Sciatic nerve (tissue), 2 donors: ENCODE results near the gene CTTN. TPM values are rescaled to one million over a fixed set of nuclear protein-coding genes. Genes with fewer than 3 reads are reported as not detected.
"Not testable (repeated sequence)": the region's sequence is repeated elsewhere in the genome, so short reads cannot be mapped to it uniquely, and the experiment has no call there.

Source experiments
- ATAC-seq: fragments of 200-7000 bp; cut with Tn5 transposase; one replicate; pipeline ENCODE4 v1.9.1; 2020; ENCODE audit warnings: mild to moderate bottlenecking, moderate library complexity
- DNase-seq: peaks from one replicate; pipeline ENCODE4 v3.0.0-alpha.2; 2020; ENCODE audit warnings: low spot score
- intact Hi-C: fragments of 100-400 bp; cut with DNase I; formaldehyde crosslinking; loops from one replicate; pipeline ENCODE4 v1.14.2; 2022
- total RNA-seq: library from RNA; stranded (reverse); fragmentation: NEBNext Ultra II Directional; extraction: Animal tissue kit (Norgen Biotek cat#: 25700); gene quantifications from one replicate; pipeline ENCODE4 v1.2.1, GENCODE V29; 2021
- donor health status: DM: no; HTN: no; CAD: no.
- donor health status: DM: no; HTN: no; CAD: no.

Gene CTTN
- total RNA-seq, 1 donor from 2014 or later = 264 TPM

- intact Hi-C loops = no loop called here
- ATAC-seq = no peak
- no peak for DNase-seq
These were observed 37.6 kb downstream of the CTTN start for GRCh38 chr11:70435765-70436500.

- intact Hi-C loops = no loop called here
- DNase-seq (no peak), ATAC-seq (peak; percentile 42)
These were observed 38.2 kb downstream of the CTTN start for GRCh38 chr11:70436501-70436860.

GRCh38 chr11:70437111-70437784 lies 38.9 kb downstream of the CTTN start:
- DNase-seq = no peak
- peak; percentile 12 for ATAC-seq
- intact Hi-C loops = no loop called here

- intact Hi-C loops = no loop called here
- ATAC-seq (no peak), DNase-seq (no peak)
These were observed 41.9 kb downstream of the CTTN start for GRCh38 chr11:70440206-70440605.

- intact Hi-C loops = no loop called here
- DNase-seq (no peak), ATAC-seq (no peak)
These were observed 45.4 kb downstream of the CTTN start for GRCh38 chr11:70443773-70444030.

- intact Hi-C loops = no loop called here
- ATAC-seq (no peak), DNase-seq (no peak)
These were observed 46.8 kb downstream of the CTTN start for GRCh38 chr11:70445091-70445490.

- intact Hi-C loops = no loop called here
- ATAC-seq = no peak
- DNase-seq = no peak
These were observed 47.3 kb downstream of the CTTN start for GRCh38 chr11:70445605-70446004.

GRCh38 chr11:70448983-70449567 lies 50.7 kb downstream of the CTTN start:
- no peak for ATAC-seq
- DNase-seq = no peak
- intact Hi-C loops = no loop called here

GRCh38 chr11:70454197-70454767 lies 56.0 kb downstream of the CTTN start:
- DNase-seq (no peak), ATAC-seq (no peak)
- intact Hi-C loops = no loop called here

GRCh38 chr11:70454811-70455210 lies 56.5 kb downstream of the CTTN start:
- DNase-seq, intact Hi-C loops, ATAC-seq: not testable (repeated sequence)

- DNase-seq (no peak), ATAC-seq (no peak)
- intact Hi-C loops = no loop called here
These were observed 57.0 kb downstream of the CTTN start for GRCh38 chr11:70455354-70455753.

GRCh38 chr11:70456921-70457532 lies 58.7 kb downstream of the CTTN start:
- intact Hi-C loops = no loop called here
- DNase-seq (no peak), ATAC-seq (peak; percentile 78)

- ATAC-seq (no peak), DNase-seq (no peak)
- intact Hi-C loops = no loop called here
These were observed 60.4 kb downstream of the CTTN start for GRCh38 chr11:70458736-70459135.

GRCh38 chr11:70460111-70460510 lies 61.8 kb downstream of the CTTN start:
- intact Hi-C loops = no loop called here
- ATAC-seq (no peak), DNase-seq (no peak)

- DNase-seq (no peak), ATAC-seq (no peak)
- intact Hi-C loops = no loop called here
These were observed 62.6 kb downstream of the CTTN start for GRCh38 chr11:70460964-70461363.

- DNase-seq = no peak
- intact Hi-C loops = no loop called here
- ATAC-seq = no peak
These were observed 64.6 kb downstream of the CTTN start for GRCh38 chr11:70462818-70463477.

- ATAC-seq (no peak), DNase-seq (no peak)
- intact Hi-C loops = no loop called here
These were observed 65.3 kb downstream of the CTTN start for GRCh38 chr11:70463478-70464255.

- DNase-seq = no peak
- ATAC-seq = no peak
- intact Hi-C loops = no loop called here
These were observed 66.4 kb downstream of the CTTN start for GRCh38 chr11:70464509-70465361.
